ENCODE results near the gene DHX15.

Gene DHX15

DNA sequence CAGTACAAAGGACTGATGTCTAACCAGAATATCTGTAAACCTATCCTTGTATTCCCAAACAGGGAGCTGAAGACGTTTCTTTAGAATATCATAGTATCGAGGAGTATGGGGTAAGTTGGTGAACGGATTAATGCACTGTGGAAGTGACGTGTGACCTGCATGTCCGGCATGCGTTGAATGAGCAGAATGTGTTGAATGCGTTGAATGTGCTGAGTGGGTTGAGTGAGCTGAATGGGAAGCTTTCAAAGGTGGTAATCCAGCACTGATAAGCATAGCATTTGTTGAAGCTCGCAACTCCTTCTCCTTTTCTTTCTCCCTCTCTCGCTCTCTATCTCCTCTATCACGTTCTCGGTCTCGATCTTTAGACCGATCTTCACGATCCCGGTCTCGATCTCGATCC, 8.1 kb downstream of the DHX15 start:
- Histone ChIP-seq H3K27ac (ENCODE audit: low read depth, low read length, poor library complexity, severe bottlenecking) (no peak overlapping the region), H3K9ac (ENCODE audit: low read length) (no peak overlapping the region), H3K4me2 (ENCODE audit: low read length) (no peak overlapping the region), H3K79me2 (ENCODE audit: insufficient read depth, low read length) (peaks cover 99% of the 10 kb centered on the region), H3K4me3 (ENCODE audit: low read depth, low read length, poor library complexity, severe bottlenecking) (no peak overlapping the region), H3K4me1 (ENCODE audit: insufficient read depth, low read length, severe bottlenecking) (no peaks in the 10 kb centered on the region), H4K20me1 (ENCODE audit: insufficient read depth, low read length) (no peaks in the 10 kb centered on the region), H3K9me2 (ENCODE audit: low read depth, low read length) (no peaks in the 10 kb centered on the region), H3K27me3 (ENCODE audit: insufficient read depth, low read length) (no peaks in the 10 kb centered on the region), H3K36me3 (ENCODE audit: insufficient read depth, low read length) (peaks cover 87% of the 10 kb centered on the region), H3K9me3 (ENCODE audit: low read length) (no peaks in the 10 kb centered on the region), H2AFZ (ENCODE audit: low read length) (no peak overlapping the region), H3F3A (ENCODE audit: insufficient read depth, low read length) (no peaks in the 10 kb centered on the region)
- no peak for TF ChIP-seq EZH2 (IDR thresholded peaks at IDR 0.05; ENCODE audit: borderline replicate concordance, low read length)
- TF ChIP-seq, protein P1, sequence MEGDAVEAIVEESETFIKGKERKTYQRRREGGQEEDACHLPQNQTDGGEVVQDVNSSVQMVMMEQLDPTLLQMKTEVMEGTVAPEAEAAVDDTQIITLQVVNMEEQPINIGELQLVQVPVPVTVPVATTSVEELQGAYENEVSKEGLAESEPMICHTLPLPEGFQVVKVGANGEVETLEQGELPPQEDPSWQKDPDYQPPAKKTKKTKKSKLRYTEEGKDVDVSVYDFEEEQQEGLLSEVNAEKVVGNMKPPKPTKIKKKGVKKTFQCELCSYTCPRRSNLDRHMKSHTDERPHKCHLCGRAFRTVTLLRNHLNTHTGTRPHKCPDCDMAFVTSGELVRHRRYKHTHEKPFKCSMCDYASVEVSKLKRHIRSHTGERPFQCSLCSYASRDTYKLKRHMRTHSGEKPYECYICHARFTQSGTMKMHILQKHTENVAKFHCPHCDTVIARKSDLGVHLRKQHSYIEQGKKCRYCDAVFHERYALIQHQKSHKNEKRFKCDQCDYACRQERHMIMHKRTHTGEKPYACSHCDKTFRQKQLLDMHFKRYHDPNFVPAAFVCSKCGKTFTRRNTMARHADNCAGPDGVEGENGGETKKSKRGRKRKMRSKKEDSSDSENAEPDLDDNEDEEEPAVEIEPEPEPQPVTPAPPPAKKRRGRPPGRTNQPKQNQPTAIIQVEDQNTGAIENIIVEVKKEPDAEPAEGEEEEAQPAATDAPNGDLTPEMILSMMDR (IDR thresholded peaks at IDR 0.05; ENCODE audit: low read length): no peak

GRCh38 chr4:24574236-24574635, 10.1 kb downstream of the DHX15 start:
- Histone ChIP-seq H3K9me2 (ENCODE audit: low read depth, low read length) (no peaks in the 10 kb centered on the region), H3K79me2 (ENCODE audit: insufficient read depth, low read length) (peaks cover 97% of the 10 kb centered on the region), H3K4me3 (ENCODE audit: low read depth, low read length, poor library complexity, severe bottlenecking) (no peak overlapping the region), H3K27ac (ENCODE audit: low read depth, low read length, poor library complexity, severe bottlenecking) (no peak overlapping the region), H2AFZ (ENCODE audit: low read length) (no peak overlapping the region), H3K9ac (ENCODE audit: low read length) (no peak overlapping the region), H3F3A (ENCODE audit: insufficient read depth, low read length) (no peaks in the 10 kb centered on the region), H4K20me1 (ENCODE audit: insufficient read depth, low read length) (no peaks in the 10 kb centered on the region), H3K4me2 (ENCODE audit: low read length) (no peak overlapping the region), H3K9me3 (ENCODE audit: low read length) (no peaks in the 10 kb centered on the region), H3K36me3 (ENCODE audit: insufficient read depth, low read length) (peaks cover 92% of the 10 kb centered on the region), H3K4me1 (ENCODE audit: insufficient read depth, low read length, severe bottlenecking) (no peaks in the 10 kb centered on the region), H3K27me3 (ENCODE audit: insufficient read depth, low read length) (no peaks in the 10 kb centered on the region)
- TF ChIP-seq, protein P1 (IDR thresholded peaks at IDR 0.05; ENCODE audit: low read length): no peak
- no peak for TF ChIP-seq EZH2 (IDR thresholded peaks at IDR 0.05; ENCODE audit: borderline replicate concordance, low read length)

DNA sequence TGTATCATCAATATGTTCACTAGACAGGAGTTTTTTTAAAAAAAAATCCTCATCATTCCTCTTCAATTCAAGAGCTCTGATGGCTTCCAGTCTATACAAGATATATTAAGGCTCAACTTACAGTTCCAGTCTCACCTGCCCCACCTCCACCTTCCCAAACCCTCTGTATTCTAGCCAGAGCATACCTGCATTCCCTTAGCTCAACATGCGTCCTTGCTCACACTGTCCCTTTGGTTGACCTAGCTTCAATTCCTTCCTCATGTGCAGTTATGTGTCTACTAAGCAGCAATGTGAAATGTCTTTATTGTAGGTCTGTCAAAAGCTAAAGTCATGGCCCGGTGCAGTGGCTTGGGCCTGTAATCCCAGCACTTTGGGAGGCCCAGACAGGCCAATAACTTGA, 10.8 kb downstream of the DHX15 start:
- no peak overlapping the region for H3K4me3 ChIP-seq (ENCODE audit: low read depth, low read length, poor library complexity, severe bottlenecking)
- no peaks in the 10 kb centered on the region for H3K9me3 ChIP-seq (ENCODE audit: low read length)
- H3K36me3 ChIP-seq (ENCODE audit: insufficient read depth, low read length): peaks cover 92% of the 10 kb centered on the region
- no peaks in the 10 kb centered on the region for H3F3A ChIP-seq (ENCODE audit: insufficient read depth, low read length)
- peaks cover 97% of the 10 kb centered on the region for H3K79me2 ChIP-seq (ENCODE audit: insufficient read depth, low read length)
- H3K27me3 ChIP-seq (ENCODE audit: insufficient read depth, low read length): no peaks in the 10 kb centered on the region
- no peak for TF ChIP-seq EZH2 (IDR thresholded peaks at IDR 0.05; ENCODE audit: borderline replicate concordance, low read length)
- TF ChIP-seq, protein P1 (IDR thresholded peaks at IDR 0.05; ENCODE audit: low read length): no peak
- no peak overlapping the region for H2AFZ ChIP-seq (ENCODE audit: low read length)
- H3K9ac ChIP-seq (ENCODE audit: low read length): no peak overlapping the region
- no peak overlapping the region for H3K4me2 ChIP-seq (ENCODE audit: low read length)
- no peaks in the 10 kb centered on the region for H3K4me1 ChIP-seq (ENCODE audit: insufficient read depth, low read length, severe bottlenecking)
- no peaks in the 10 kb centered on the region for H3K9me2 ChIP-seq (ENCODE audit: low read depth, low read length)
- H3K27ac ChIP-seq (ENCODE audit: low read depth, low read length, poor library complexity, severe bottlenecking): no peak overlapping the region
- no peaks in the 10 kb centered on the region for H4K20me1 ChIP-seq (ENCODE audit: insufficient read depth, low read length)

Measured in OCI-LY1 (cell line).